ENCODE results near the gene GLIS2.
"Not testable (repeated sequence)": the region's sequence is repeated elsewhere in the genome, so short reads cannot be mapped to it uniquely, and the experiment has no call there.

Gene GLIS2

GRCh38 chr16:4337540-4338088 is 21.7 kb downstream of the GLIS2 start:
- DNase-seq, result peak; percentile 22

DNA sequence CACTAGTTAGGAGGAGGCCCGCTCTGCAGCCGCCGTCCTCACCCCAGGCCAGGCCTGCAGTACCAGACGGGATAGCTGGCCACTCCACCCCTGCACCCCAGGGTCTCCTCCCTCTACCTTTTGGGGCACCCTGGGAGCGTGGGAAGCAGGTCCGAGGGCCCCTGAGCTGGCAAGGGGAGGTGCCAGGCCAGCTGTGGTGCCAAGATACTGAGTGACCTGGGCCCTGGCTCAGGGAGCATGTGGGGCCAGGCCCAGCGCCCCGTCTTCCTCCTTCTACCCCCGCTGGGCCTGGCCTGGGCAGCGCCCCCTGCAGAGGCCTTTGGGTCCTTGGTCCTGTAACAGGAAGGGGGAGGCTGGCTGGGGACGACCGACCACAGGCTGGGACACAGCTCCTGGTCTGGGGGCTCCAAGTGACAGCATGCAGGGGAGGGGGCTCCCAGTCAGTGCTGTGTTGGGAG is 22.3 kb downstream of the GLIS2 start:
- DNase-seq, result peak; percentile 27

- peak; percentile 37 for DNase-seq
Observed at GRCh38 chr16:4338712-4339299, 22.9 kb downstream of the GLIS2 start.

GRCh38 chr16:4339455-4339854 is 23.6 kb downstream of the GLIS2 start:
- DNase-seq, result no peak

- peak; percentile 73 for DNase-seq
Observed at GRCh38 chr16:4339909-4340308, 24.0 kb downstream of the GLIS2 start.

DNA sequence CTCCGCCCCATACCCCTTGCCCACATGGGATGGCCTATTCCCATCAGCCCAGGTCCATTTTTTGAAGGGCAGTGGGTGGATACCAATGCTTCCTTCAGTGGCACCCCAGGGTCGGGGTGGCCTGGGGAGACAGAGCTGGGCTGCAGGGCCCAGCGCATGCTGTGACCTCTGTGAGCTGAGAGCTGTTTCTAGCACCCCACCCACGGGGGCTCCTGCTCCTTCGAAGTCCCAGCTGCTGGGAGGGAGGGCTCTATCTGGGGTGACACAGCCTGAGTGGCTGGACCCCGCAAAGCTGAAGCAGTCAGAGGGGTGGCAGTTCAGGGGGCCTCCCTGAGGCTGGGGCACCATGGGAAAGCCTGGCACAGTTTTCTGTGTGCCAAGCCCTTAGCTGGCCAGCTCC is 24.6 kb downstream of the GLIS2 start:
- DNase-seq, result no peak

DNA sequence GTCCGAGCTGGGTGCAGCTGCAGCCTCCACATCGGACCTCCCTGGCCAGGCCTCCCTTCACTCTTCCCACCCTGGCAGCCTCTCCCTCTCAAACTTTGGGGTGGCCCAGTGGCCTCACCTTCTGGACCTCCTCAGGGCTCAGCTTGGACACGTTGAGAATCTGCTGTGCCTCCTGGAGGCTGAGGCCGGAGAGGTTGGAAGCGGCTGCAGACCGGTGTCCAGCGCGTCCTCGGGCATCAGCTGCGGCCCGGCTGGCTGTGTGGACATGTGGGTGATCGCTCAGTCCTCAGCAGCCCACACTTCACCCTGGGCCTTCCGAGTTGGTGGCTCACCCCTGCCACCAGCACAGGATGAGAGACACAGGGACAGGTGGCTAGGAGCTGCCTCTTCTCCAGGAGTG is 25.4 kb downstream of the GLIS2 start:
- DNase-seq, result no peak

DNA sequence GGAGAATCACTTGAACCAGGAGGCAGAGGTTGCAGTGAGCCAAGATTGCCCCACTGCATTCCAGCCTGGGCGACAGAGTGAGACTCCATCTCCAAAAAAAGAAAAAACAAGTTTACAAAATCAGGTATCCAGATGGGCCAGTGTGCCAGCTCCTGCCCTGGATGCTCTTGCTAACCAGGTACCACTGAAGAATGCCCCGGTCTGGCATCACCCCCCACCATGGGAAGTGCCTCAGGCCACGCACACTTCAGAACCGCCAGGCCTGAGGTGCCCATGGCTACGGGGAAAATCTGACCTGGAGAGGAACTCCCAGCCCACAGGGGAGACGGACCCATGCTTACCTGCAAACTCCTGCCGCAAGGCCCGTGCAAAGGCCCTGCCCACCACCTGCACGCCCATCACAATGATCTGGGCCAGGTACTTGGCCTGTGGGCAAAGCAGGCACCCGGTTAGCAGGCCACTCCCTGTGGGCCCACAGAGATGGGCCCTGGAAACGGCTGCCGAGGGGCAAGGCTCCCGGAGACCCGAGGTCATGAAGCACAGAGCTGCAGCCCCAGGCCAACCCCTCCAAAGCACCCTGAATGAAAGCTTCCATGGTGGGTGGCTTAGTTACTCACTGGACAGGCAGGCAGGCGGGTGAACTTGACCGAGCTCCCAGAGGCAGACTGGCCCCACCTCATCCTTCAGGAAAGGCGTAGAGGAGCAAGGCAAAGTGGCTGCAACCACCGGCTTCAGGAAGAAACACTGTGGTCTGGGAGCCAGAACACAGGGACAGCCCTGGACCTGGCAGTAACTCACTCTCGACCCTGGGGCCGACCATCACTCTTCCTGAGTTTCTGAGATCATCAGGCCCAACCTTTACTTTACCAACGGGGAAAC is 27.2 kb downstream of the GLIS2 start:
- no peak for DNase-seq

GRCh38 chr16:4344300-4344982 is 28.6 kb downstream of the GLIS2 start:
- DNase-seq, result not testable (repeated sequence)

DNA sequence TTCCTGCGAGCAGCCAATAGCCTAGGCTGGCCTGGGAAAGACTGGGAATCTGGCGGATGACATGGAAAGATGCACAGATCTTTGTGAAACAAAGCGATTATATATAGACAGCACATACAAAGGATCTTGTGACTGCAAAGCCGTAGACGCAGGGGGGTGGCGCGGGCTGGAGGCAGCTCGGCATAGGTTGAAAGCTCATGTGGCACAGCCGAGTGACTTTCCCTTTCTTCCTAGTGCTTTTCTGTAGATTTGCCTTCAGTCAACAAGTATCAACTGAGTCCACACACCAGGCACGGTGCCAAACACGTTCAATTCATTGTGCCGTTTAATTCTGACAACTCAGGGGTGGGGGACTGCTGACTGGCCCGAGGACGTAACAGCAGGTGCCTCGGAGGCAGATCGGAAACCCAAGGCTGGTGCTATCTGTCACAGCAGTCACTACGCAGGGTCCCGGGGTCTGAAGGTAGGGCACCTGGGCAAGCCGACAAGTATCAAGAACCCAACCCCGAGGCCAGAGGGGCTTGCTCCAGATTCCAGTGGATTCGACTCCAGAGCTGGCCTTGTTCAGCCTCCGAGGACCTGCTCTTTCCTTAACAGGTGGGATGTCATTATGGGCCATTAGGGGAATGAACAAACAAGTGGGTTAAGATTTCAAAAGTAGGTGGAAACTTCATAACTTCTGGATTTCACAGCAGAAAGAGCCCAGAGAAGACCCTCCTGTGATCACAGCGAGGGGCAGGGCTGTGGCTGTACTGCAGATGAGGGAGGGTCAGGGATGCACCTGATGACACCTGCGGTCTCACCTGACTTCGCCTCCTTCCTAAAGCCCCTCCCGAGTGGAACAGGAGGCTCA is 29.3 kb downstream of the GLIS2 start:
- DNase-seq, result peak; percentile 24

DNA sequence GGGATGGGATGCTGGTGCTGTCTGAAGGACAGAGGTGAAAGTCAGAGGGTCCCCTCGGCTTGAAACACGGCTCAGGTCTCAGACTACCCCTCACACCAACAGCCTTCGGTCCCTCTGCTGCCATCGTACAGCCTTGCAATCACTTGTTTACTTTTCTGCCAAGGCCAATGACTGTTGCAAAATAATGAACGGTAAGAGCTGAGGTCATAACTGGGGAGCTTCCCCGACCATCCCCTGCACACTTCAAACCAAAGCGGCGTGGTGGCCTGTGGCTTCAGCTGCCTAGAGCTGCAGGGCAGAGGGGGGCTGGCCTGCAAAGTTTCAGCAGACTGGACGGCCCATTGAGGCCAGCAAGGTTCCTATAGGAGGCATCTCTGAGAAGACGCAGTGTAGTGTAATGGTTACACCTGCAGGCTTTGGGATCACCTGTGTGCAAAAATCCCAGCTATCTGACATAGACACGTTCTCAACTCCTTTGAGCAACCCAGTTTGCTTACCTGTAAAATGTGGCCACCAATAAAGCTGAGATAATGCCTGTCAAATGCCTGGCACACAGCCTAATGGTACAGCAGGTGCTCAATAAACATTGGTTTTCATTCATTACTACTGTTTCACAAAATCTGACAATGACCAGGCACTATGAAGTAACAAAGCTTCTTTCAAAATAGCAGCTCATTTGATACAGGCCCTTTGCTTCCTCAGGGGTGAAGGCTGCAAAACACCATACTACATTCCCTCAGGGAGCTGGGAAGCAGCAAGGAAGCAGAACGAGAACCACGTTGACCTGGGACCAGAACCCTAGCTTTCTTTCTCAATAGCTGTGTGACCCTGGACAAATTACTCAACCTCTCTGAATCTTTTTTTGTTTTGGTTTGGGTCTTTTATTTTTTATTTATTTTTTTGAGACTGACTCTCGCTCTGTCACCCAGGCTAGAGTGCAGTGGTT is 30.2 kb downstream of the GLIS2 start:
- DNase-seq, result no peak

DNA sequence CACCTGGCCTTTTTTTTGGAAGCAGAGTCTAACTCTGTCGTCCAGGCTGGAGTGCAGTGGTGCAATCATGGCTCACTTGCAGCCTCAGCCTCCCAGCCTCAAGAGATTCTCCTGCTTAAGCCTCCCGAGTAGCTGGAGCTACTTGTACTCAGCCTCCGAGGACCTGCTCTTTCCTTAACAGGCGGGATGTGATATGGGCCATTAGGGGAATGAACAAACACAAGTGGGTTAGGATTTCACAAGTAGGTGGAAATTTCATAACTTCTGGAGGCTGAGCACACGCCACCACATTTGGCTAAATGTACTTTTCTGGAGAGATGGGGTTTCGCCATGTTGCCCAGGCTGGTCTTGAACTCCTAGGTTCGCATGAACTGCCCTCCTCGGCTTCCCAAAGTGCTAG is 31.1 kb downstream of the GLIS2 start:
- no peak for DNase-seq

DNA sequence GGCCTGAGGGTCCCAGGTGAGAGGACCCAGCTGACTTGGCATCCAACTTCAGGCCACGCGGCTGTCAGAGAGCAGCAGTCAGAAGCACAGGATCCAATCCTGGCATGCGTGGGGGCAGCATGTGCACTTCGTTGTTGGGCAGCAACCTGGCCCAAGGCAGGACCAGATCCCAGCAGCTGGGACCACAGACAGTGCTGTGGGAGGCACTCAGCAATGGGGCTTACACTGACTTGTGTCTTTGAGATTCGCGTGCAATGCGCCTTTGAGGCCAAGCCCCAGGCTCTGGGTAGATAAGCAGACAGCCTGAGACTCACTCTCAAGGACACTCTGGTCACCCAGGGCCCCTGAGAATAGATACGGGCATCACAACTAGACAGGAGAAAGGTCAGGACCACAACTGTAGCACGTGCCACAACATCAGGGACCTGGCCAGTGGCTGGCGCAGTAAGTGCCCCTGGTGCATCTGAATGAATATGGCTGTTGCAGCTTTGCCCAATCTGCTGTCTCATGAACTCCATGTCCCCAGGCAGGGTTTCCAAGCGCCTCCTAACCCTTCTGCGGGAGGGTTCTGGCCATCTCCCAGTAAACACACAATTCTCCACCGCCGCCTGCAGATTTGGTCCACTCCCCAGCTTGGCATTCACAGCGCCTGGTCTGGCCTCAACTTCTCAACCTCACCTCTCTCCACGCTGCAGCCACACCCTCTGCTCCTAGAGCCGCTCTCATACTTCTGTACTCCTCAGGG is 32.1 kb downstream of the GLIS2 start:
- DNase-seq, result no peak

GRCh38 chr16:4349332-4349731 is 33.5 kb downstream of the GLIS2 start:
- DNase-seq, result no peak

- DNase-seq, result no peak
Observed at GRCh38 chr16:4350365-4350786, 34.5 kb downstream of the GLIS2 start.

DNA sequence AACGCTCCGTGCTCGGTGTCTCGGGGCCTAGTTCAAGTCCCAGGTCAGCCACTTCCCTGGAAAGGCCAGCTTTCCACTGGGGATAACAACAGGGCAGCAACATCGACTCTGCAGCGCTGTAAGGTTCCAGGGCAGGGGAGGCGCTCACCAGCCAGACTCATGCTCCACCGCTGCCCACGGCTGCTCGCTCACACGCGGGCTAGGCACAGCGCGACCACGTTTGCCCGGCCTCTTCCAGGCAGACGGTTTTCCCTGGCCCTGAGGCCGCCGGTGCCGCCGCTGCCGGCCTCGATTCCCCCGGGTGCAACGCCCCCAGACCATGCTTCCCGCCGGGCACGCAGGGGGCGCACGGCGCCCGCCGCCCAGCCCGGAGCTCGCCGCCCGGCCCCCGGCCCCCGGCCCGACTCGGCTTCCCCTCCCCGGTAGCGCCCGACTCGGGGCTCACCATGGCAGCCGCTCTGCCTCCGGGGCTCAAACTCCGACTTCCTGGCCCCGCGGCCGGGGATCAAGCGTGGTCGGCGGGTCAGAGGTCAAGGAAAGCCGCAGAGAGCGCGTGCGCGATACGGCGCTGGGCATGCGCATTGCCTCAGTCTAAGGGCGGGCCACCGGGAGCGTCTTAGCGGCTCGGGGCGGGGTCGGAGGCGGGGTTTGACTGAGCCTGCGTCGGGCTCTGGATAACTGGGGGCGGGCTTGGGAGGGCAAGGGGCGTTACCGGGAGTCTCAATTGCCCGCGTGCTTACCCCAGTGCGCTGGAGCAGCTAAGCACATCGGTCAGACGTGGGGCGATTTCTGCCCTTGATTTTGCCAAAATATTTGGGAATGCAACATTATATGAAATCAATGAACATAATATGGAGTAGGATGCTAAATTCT is 35.2 kb downstream of the GLIS2 start, which contains the start of gene PAM16:
PAM16 (minus strand) TSS at position 535 of the 873 bp plus-strand sequence; CDS start at position 448, 87 bp downstream.
- DNase-seq, result peak; percentile 98

DNA sequence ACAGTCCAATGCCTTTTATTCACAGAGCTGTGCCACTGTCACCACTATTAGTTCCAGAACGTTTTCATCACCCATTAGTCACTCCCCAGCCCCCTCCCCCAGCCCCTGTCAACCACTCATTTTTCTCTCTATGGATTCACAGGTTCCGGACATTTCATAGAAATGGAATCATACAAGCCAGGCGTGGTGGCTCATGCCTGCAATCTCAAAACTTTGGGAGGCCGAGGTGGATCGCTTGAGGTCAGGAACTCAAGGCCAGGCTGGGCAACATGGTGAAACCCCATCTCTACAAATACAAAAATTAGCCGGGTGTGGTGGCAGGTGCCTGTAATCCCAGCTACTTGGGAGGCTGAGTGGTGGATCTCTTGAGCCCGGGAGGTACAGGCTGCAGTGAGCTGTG is 36.0 kb downstream of the GLIS2 start:
- no peak for DNase-seq

DNA sequence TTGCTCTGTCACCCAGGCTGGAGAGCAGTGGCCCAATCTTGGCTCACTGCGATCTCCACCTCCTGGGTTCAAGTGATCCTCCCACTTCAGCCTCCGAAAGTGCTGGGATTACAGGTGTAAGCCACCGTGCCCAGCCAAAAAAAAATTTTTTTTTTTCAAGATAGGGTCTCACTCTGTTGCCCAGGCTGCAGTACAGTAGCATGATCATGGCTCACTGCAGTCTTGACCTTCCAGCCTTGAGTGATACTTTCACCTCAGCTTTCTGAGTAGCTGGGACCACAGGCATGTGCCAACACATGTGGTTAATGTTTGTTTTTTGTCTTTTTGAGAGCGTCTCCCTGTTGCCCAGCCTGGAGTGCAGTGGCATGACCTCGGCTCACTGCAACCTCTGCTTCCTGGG is 37.0 kb downstream of the GLIS2 start:
- no peak for DNase-seq

- DNase-seq, result no peak
Observed at GRCh38 chr16:4353675-4354074, 37.8 kb downstream of the GLIS2 start.
